Measurements from ENCODE around the gene RSL1D1. TPM values are rescaled to one million over a fixed set of nuclear protein-coding genes. Genes with fewer than 3 reads are reported as not detected.

Gene RSL1D1
- total and polyA plus RNA-seq, 9 of the 15 experiments (the other 6 are each of a cell fraction or from before 2014, with no cell fraction given) = 259 to 753 (median 373) TPM

GRCh38 chr16:11797166-11797956 lies 54.0 kb downstream of the RSL1D1 start, which contains the start of gene ZC3H7A (continued):
- TF ChIP-seq HOXB6 (CRISPR knock-in tag; IDR thresholded peaks at IDR 0.05; ENCODE audit: borderline replicate concordance) (no peak), NFE2L1 (tag; IDR thresholded peaks at IDR 0.05; ENCODE audit: borderline replicate concordance, low read depth) (no peak), THAP7 (CRISPR knock-in tag; IDR thresholded peaks at IDR 0.05) (no peak), ZBTB5 (IDR thresholded peaks at IDR 0.05) (no peak), CHD1 (IDR thresholded peaks at IDR 0.05; ENCODE audit: low read length) (peak; percentile 17), PRPF4 (IDR thresholded peaks at IDR 0.05; ENCODE audit: insufficient read depth, low read depth, low read length, poor library complexity, severe bottlenecking) (no peak), TBP (optimal IDR thresholded peaks at IDR 0.05; ENCODE audit: low read depth, low read length) (peak; percentile 83), SUPT5H (IDR thresholded peaks at IDR 0.05) (peak; percentile 93), ZNF644 (tag; IDR thresholded peaks at IDR 0.05; ENCODE audit: low read depth) (no peak; the same call in 1 of the 2 replicates), ZFP91 (CRISPR knock-in tag; IDR thresholded peaks at IDR 0.05) (no peak), MTA3 (IDR thresholded peaks at IDR 0.05; ENCODE audit: borderline replicate concordance) (peak; percentile 58; the same call in 1 of the 2 replicates), SP1 (CRISPR knock-in tag; IDR thresholded peaks at IDR 0.05) (peak; percentile 72; the same call in 1 of the 2 replicates), ZNF79 (CRISPR knock-in tag; IDR thresholded peaks at IDR 0.05; ENCODE audit: low read depth) (no peak), TFAM (CRISPR knock-in tag; conservative IDR thresholded peaks at IDR 0.05) (no peak), TAF9B (IDR thresholded peaks at IDR 0.05; ENCODE audit: partially characterized antibody) (peak; percentile 78), DACH1 (IDR thresholded peaks at IDR 0.05; ENCODE audit: partially characterized antibody) (no peak)
- TF ChIP-seq, protein P1, sequence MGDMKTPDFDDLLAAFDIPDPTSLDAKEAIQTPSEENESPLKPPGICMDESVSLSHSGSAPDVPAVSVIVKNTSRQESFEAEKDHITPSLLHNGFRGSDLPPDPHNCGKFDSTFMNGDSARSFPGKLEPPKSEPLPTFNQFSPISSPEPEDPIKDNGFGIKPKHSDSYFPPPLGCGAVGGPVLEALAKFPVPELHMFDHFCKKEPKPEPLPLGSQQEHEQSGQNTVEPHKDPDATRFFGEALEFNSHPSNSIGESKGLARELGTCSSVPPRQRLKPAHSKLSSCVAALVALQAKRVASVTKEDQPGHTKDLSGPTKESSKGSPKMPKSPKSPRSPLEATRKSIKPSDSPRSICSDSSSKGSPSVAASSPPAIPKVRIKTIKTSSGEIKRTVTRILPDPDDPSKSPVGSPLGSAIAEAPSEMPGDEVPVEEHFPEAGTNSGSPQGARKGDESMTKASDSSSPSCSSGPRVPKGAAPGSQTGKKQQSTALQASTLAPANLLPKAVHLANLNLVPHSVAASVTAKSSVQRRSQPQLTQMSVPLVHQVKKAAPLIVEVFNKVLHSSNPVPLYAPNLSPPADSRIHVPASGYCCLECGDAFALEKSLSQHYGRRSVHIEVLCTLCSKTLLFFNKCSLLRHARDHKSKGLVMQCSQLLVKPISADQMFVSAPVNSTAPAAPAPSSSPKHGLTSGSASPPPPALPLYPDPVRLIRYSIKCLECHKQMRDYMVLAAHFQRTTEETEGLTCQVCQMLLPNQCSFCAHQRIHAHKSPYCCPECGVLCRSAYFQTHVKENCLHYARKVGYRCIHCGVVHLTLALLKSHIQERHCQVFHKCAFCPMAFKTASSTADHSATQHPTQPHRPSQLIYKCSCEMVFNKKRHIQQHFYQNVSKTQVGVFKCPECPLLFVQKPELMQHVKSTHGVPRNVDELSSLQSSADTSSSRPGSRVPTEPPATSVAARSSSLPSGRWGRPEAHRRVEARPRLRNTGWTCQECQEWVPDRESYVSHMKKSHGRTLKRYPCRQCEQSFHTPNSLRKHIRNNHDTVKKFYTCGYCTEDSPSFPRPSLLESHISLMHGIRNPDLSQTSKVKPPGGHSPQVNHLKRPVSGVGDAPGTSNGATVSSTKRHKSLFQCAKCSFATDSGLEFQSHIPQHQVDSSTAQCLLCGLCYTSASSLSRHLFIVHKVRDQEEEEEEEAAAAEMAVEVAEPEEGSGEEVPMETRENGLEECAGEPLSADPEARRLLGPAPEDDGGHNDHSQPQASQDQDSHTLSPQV (IDR thresholded peaks at IDR 0.05) = peak; percentile 46; the same call in 1 of the 2 replicates

Data from K562 (cell line).